ENCODE results near the gene DLL3. TPM values are rescaled to one million over a fixed set of nuclear protein-coding genes. Genes with fewer than 3 reads are reported as not detected.
A peak's percentile ranks its signal among the peaks of the same experiment; 100 is the strongest.

DLL3 gene
- total and polyA plus RNA-seq, 9 of the 15 experiments (the other 6 are each of a cell fraction or from before 2014, with no cell fraction given), result 0.80 to 6.3 (median 1.2) TPM

- TF ChIP-seq CREB3L1 (IDR thresholded peaks at IDR 0.05; ENCODE audit: borderline replicate concordance, low read depth) (peak; percentile 45; the same call in 1 of the 2 replicates), ETS2 (tag; IDR thresholded peaks at IDR 0.05; ENCODE audit: borderline replicate concordance, poor library complexity, severe bottlenecking) (no peak), BRD4 (IDR thresholded peaks at IDR 0.05) (no peak), RFX5 (IDR thresholded peaks at IDR 0.05; ENCODE audit: low read depth, low read length) (no peak), NR1H2 (CRISPR knock-in tag; IDR thresholded peaks at IDR 0.05) (0 out of 2 replicates have a peak, but pooled peaks have one; percentile 39), KAT2B (IDR thresholded peaks at IDR 0.05; ENCODE audit: low read depth, low read length) (no peak), TFE3 (CRISPR knock-in tag; IDR thresholded peaks at IDR 0.05) (no peak), HNRNPLL (IDR thresholded peaks at IDR 0.05; ENCODE audit: low read depth, low read length, poor library complexity, severe bottlenecking) (peak; percentile 97), CREBBP (IDR thresholded peaks at IDR 0.05; ENCODE audit: low read depth, low read length) (no peak), ZNF41 (CRISPR knock-in tag; conservative IDR thresholded peaks at IDR 0.05) (no peak), ARID3B (CRISPR knock-in tag; IDR thresholded peaks at IDR 0.05; ENCODE audit: borderline replicate concordance) (0 out of 2 replicates have a peak, but pooled peaks have one; percentile 16), ELF1 (tag; IDR thresholded peaks at IDR 0.05) (no peak), ETV1 (tag; conservative IDR thresholded peaks at IDR 0.05; ENCODE audit: low read depth) (no peak), TEAD2 (tag; IDR thresholded peaks at IDR 0.05) (no peak), SMAD3 (CRISPR knock-in tag; conservative IDR thresholded peaks at IDR 0.05) (no peak), ZC3H11A (IDR thresholded peaks at IDR 0.05; ENCODE audit: low read depth, low read length) (no peak), HNRNPL (IDR thresholded peaks at IDR 0.05; ENCODE audit: low read depth, low read length) (0 out of 2 replicates have a peak, but pooled peaks have one; percentile 24), ESRRA (IDR thresholded peaks at IDR 0.05; ENCODE audit: borderline replicate concordance, low read depth) (peak; percentile 73; the same call in 1 of the 2 replicates), ZNF232 (CRISPR knock-in tag; IDR thresholded peaks at IDR 0.05) (no peak), YY1 (IDR thresholded peaks at IDR 0.05; ENCODE audit: borderline replicate concordance in 1 of 3, control insufficient read depth in 1 of 3, extremely low read depth in 1 of 3, insufficient read depth in 3 of 3, insufficient read length in 1 of 3, insufficient replicate concordance in 2 of 3, low read depth in 1 of 3, low read length in 2 of 3) (peak; percentile 51 to 81 (median 57)), FOXA3 (CRISPR knock-in tag; conservative IDR thresholded peaks at IDR 0.05 in 1 of 2, IDR thresholded peaks at IDR 0.05 in 1 of 2) (no peak), PCBP2 (IDR thresholded peaks at IDR 0.05; ENCODE audit: low read depth, low read length, poor library complexity, severe bottlenecking) (no peak)
These were observed 41.0 kb downstream of the DLL3 start, which contains the start of gene EID2 (continued) for GRCh38 chr19:39539518-39540332.

All from K562 (cell line).